Caco-2 (cell line): ENCODE results near the gene SAMD11. TPM values are rescaled to one million over a fixed set of nuclear protein-coding genes. Genes with fewer than 3 reads are reported as not detected.
"Not testable (repeated sequence)": the region's sequence is repeated elsewhere in the genome, so short reads cannot be mapped to it uniquely, and the experiment has no call there.

Experiments used
- BruUV-seq: library from RNA; stranded (reverse); fragments of 400-500 nt; replicated peaks from 2 replicates; lab custom pipeline; 2021; lab: Mats Ljungman, UMichigan
- CTCF ChIA-PET: fragments of 300-600 bp; sonication (Branson Sonifier 250); formaldehyde crosslinking; loops from one replicate; lab custom pipeline; 2022; ENCODE audit warnings: antibody characterized with exemption; lab: Charles Lee
- POLR2A ChIA-PET: fragments of 300-600 bp; sonication (Branson Sonifier 250); formaldehyde crosslinking; loops from one replicate; lab custom pipeline; 2022; ENCODE audit warnings: antibody characterized with exemption; lab: Charles Lee
- DNase-seq, 2 experiments: peaks; one replicate each; pipeline versions ENCODE4 v3.0.0 to v3.0.0-alpha.2; 2020 to 2022
- H3K27me3 ChIP-seq: replicated peaks from 2 replicates; pipeline ENCODE4 v1.6.0; 2011; ENCODE audit warnings: low read length; ENCODE audit not compliant: control insufficient read depth, insufficient read depth
- H3K36me3 ChIP-seq: 2 replicates; pipeline ENCODE4 v1.5.1; 2011; ENCODE audit warnings: low read length; ENCODE audit not compliant: control insufficient read depth, insufficient read depth
- H3K4me1 ChIP-seq: fragments of 250-450 bp; sonication (Bioruptor Pico); 2 replicates; pipeline ENCODE4 v1.5.1; 2020; ENCODE audit warnings: mild to moderate bottlenecking
- H3K4me3 ChIP-seq: 2 replicates; pipeline ENCODE4 v1.5.1; 2011; ENCODE audit warnings: low read depth, mild to moderate bottlenecking, control low read depth, low read length
- H3K9me3 ChIP-seq: fragments of 250-450 bp; sonication (Bioruptor Pico); 2 replicates; pipeline ENCODE4 v1.5.1; 2020; ENCODE audit warnings: mild to moderate bottlenecking, moderate library complexity
- H3K27ac Mint-ChIP-seq: one replicate; pipeline ENCODE4 v1.8.0; 2022; ENCODE audit warnings: mixed read lengths; ENCODE audit not compliant: unreplicated experiment
- H3K27me3 Mint-ChIP-seq: one replicate; pipeline ENCODE4 v1.8.0; 2022; ENCODE audit warnings: mixed read lengths; ENCODE audit not compliant: insufficient read depth, unreplicated experiment
- H3K36me3 Mint-ChIP-seq: one replicate; pipeline ENCODE4 v1.8.0; 2022; ENCODE audit warnings: mild to moderate bottlenecking, mixed read lengths; ENCODE audit not compliant: insufficient read depth, unreplicated experiment
- H3K4me1 Mint-ChIP-seq: one replicate; pipeline ENCODE4 v1.8.0; 2022; ENCODE audit warnings: low read depth, mixed read lengths; ENCODE audit not compliant: unreplicated experiment
- H3K4me3 Mint-ChIP-seq: one replicate; pipeline ENCODE4 v1.8.0; 2022; ENCODE audit warnings: mild to moderate bottlenecking, moderate library complexity, mixed read lengths; ENCODE audit not compliant: unreplicated experiment
- H3K9me3 Mint-ChIP-seq: one replicate; pipeline ENCODE4 v1.8.0; 2022; ENCODE audit warnings: mixed read lengths; ENCODE audit not compliant: unreplicated experiment
- CTCF ChIP-seq, 2 experiments: fragments of 200-600 bp in 1 of 2; IDR thresholded peaks; 1 replicate in 1 of 2; 2 replicates in 1 of 2; pipeline versions ENCODE4 v1.5.1 to v1.8.0; 2011 to 2022; ENCODE audit warnings: antibody characterized with exemption in 1 of 2, control low read depth in 1 of 2, inconsistent platforms in 1 of 2, low read depth in 1 of 2, low read length in 1 of 2, mild to moderate bottlenecking in 1 of 2, moderate library complexity in 1 of 2; ENCODE audit not compliant: insufficient read depth in 1 of 2, severe bottlenecking in 1 of 2, unreplicated experiment in 1 of 2
- intact Hi-C: fragments of 100-400 bp; cut with micrococcal nuclease; formaldehyde crosslinking; loops from one replicate; pipeline ENCODE4 v1.10.0; 2022; ENCODE audit not compliant: unreplicated experiment
- total RNA-seq: library from RNA; stranded (reverse); gene quantifications from 2 replicates; pipeline ENCODE4 v1.2.3, GENCODE V29; 2022

The SAMD11 gene
- total RNA-seq, 1 experiment from 2014 or later: 0.54 TPM

- no peak for DNase-seq
- Histone ChIP-seq H3K4me1 (no peaks in the 10 kb centered on the region), H3K27me3 (no peaks in the 10 kb centered on the region), H3K36me3 (no peaks in the 10 kb centered on the region), H3K4me3 (no peak overlapping the region), H3K9me3 (no peaks in the 10 kb centered on the region)
- H3K4me1 Mint-ChIP-seq: no peaks in the 10 kb centered on the region
- H3K4me3 Mint-ChIP-seq: no peak overlapping the region
- BruUV-seq: no TSS peak
- ChIA-PET CTCF (no interaction called here), POLR2A (no interaction called here)
- no peaks in the 10 kb centered on the region for H3K9me3 Mint-ChIP-seq
- peaks cover 28% of the 10 kb centered on the region for H3K27me3 Mint-ChIP-seq
- H3K27ac Mint-ChIP-seq: no peak overlapping the region
- intact Hi-C loops: no loop called here
- no peak for TF ChIP-seq CTCF (IDR thresholded peaks at IDR 0.05; ENCODE audit: insufficient read depth in 1 of 2, low read depth in 1 of 2, low read length in 1 of 2, severe bottlenecking in 1 of 2, unreplicated experiment in 1 of 2)
- H3K36me3 Mint-ChIP-seq: no peaks in the 10 kb centered on the region
Observed at GRCh38 chr1:886311-886710, 37.4 kb upstream of the SAMD11 start.

GRCh38 chr1:886760-887159, 37.0 kb upstream of the SAMD11 start:
- no peaks in the 10 kb centered on the region for H3K4me1 ChIP-seq
- H3K27me3 Mint-ChIP-seq: peaks cover 28% of the 10 kb centered on the region
- no peaks in the 10 kb centered on the region for H3K27me3 ChIP-seq
- POLR2A ChIA-PET: no interaction called here
- intact Hi-C loops: no loop called here
- no TSS peak for BruUV-seq
- H3K36me3 ChIP-seq: no peaks in the 10 kb centered on the region
- H3K36me3 Mint-ChIP-seq: no peaks in the 10 kb centered on the region
- H3K27ac Mint-ChIP-seq: no peak overlapping the region
- no peaks in the 10 kb centered on the region for H3K9me3 ChIP-seq
- TF ChIP-seq CTCF (IDR thresholded peaks at IDR 0.05; ENCODE audit: insufficient read depth in 1 of 2, low read depth in 1 of 2, low read length in 1 of 2, severe bottlenecking in 1 of 2, unreplicated experiment in 1 of 2): no peak
- no peak for DNase-seq
- no peak overlapping the region for H3K4me3 Mint-ChIP-seq
- H3K4me1 Mint-ChIP-seq: no peaks in the 10 kb centered on the region
- H3K9me3 Mint-ChIP-seq: no peaks in the 10 kb centered on the region
- no peak overlapping the region for H3K4me3 ChIP-seq
- CTCF ChIA-PET: no interaction called here

- intact Hi-C loops: no loop called here
- Histone ChIP-seq H3K27me3 (no peaks in the 10 kb centered on the region), H3K36me3 (no peaks in the 10 kb centered on the region), H3K4me3 (no peak overlapping the region), H3K9me3 (no peaks in the 10 kb centered on the region), H3K4me1 (no peaks in the 10 kb centered on the region)
- no peak for TF ChIP-seq CTCF (IDR thresholded peaks at IDR 0.05; ENCODE audit: insufficient read depth in 1 of 2, low read depth in 1 of 2, low read length in 1 of 2, severe bottlenecking in 1 of 2, unreplicated experiment in 1 of 2)
- Mint-ChIP-seq H3K4me3 (no peak overlapping the region), H3K36me3 (no peaks in the 10 kb centered on the region), H3K27me3 (peaks cover 28% of the 10 kb centered on the region), H3K4me1 (no peaks in the 10 kb centered on the region), H3K9me3 (no peaks in the 10 kb centered on the region), H3K27ac (no peak overlapping the region)
- BruUV-seq: no TSS peak
- ChIA-PET CTCF (no interaction called here), POLR2A (no interaction called here)
- no peak for DNase-seq
Observed at GRCh38 chr1:888297-888696, 35.4 kb upstream of the SAMD11 start.

GRCh38 chr1:889774-890173, 33.9 kb upstream of the SAMD11 start:
- BruUV-seq, H3K4me1 Mint-ChIP-seq, H3K4me3 Mint-ChIP-seq, H3K36me3 Mint-ChIP-seq, POLR2A ChIA-PET, intact Hi-C loops, H3K4me1 ChIP-seq, H3K27me3 ChIP-seq, H3K9me3 Mint-ChIP-seq, DNase-seq, H3K27ac Mint-ChIP-seq, H3K9me3 ChIP-seq, CTCF ChIA-PET, H3K4me3 ChIP-seq, H3K36me3 ChIP-seq: not testable (repeated sequence)
- H3K27me3 Mint-ChIP-seq: peaks cover 19% of the 10 kb centered on the region

GRCh38 chr1:890234-890633, 33.5 kb upstream of the SAMD11 start:
- CTCF ChIA-PET, POLR2A ChIA-PET, H3K4me3 ChIP-seq, H3K36me3 Mint-ChIP-seq, H3K9me3 ChIP-seq, intact Hi-C loops, H3K36me3 ChIP-seq, DNase-seq, H3K27me3 ChIP-seq, H3K4me3 Mint-ChIP-seq, H3K27ac Mint-ChIP-seq, H3K4me1 ChIP-seq, H3K9me3 Mint-ChIP-seq, BruUV-seq, H3K4me1 Mint-ChIP-seq: not testable (repeated sequence)
- peaks cover 18% of the 10 kb centered on the region for H3K27me3 Mint-ChIP-seq
